ENCODE results near the gene ZFHX2. TPM values are rescaled to one million over a fixed set of nuclear protein-coding genes. Genes with fewer than 3 reads are reported as not detected.

The ZFHX2 gene
- total RNA-seq, 1 donor from 2014 or later = 9.9 TPM

GRCh38 chr14:23521785-23522640 lies 29.6 kb downstream of the ZFHX2 start:
- Mint-ChIP-seq H3K27me3 (ENCODE audit: low read depth) (no peaks in the 10 kb centered on the region), H3K4me3 (no peak overlapping the region), H3K27ac (ENCODE audit: unreplicated experiment) (no peak overlapping the region), H3K4me1 (no peaks in the 10 kb centered on the region), H3K36me3 (ENCODE audit: low read depth) (no peaks in the 10 kb centered on the region), H3K9me3 (no peaks in the 10 kb centered on the region)
- DNase-seq (ENCODE audit: low read depth, low spot score) = no peak
- TF ChIP-seq, protein P1, sequence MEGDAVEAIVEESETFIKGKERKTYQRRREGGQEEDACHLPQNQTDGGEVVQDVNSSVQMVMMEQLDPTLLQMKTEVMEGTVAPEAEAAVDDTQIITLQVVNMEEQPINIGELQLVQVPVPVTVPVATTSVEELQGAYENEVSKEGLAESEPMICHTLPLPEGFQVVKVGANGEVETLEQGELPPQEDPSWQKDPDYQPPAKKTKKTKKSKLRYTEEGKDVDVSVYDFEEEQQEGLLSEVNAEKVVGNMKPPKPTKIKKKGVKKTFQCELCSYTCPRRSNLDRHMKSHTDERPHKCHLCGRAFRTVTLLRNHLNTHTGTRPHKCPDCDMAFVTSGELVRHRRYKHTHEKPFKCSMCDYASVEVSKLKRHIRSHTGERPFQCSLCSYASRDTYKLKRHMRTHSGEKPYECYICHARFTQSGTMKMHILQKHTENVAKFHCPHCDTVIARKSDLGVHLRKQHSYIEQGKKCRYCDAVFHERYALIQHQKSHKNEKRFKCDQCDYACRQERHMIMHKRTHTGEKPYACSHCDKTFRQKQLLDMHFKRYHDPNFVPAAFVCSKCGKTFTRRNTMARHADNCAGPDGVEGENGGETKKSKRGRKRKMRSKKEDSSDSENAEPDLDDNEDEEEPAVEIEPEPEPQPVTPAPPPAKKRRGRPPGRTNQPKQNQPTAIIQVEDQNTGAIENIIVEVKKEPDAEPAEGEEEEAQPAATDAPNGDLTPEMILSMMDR (conservative IDR thresholded peaks at IDR 0.05) = no peak

DNA sequence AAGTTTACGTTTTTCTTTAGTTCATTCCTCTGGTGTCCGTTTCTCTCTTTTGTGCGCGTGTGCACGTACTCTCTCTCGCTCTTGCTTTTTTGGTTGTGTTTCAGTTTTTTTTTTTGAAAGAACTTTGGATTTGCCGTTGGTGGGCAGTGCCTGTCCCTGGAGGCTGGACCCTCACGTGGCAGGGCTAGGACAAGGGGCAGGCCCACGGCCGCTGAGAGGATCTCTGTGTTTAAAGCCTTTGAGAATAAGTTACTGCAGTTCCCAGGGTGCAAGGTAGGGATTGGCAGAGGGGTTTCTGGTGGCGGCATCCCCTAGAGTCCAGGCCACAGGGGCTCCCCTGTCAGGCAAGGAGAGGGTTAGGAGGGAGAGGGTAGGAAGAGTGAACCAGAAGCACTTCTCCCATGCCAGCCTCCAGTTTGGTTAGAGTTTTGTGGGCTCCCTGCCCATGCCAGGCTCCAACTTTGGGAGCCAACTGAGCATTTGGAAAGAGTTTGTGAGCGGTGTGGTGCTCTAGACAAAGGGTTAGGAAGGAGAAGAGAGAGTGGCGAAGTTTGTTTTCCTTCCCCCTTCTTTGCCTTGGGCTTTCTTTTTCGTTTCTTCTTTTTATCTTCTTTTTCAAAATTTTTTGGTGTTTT lies 30.5 kb downstream of the ZFHX2 start:
- no peak overlapping the region for H3K4me3 Mint-ChIP-seq
- no peak overlapping the region for H3K27ac Mint-ChIP-seq (ENCODE audit: unreplicated experiment)
- H3K9me3 Mint-ChIP-seq = no peaks in the 10 kb centered on the region
- H3K36me3 Mint-ChIP-seq (ENCODE audit: low read depth) = no peaks in the 10 kb centered on the region
- no peak for DNase-seq (ENCODE audit: low read depth, low spot score)
- H3K27me3 Mint-ChIP-seq (ENCODE audit: low read depth) = no peaks in the 10 kb centered on the region
- H3K4me1 Mint-ChIP-seq = no peaks in the 10 kb centered on the region
- TF ChIP-seq, protein P1 (conservative IDR thresholded peaks at IDR 0.05) = no peak

GRCh38 chr14:23518709-23519108 lies 32.9 kb downstream of the ZFHX2 start:
- Mint-ChIP-seq H3K9me3 (no peaks in the 10 kb centered on the region), H3K4me3 (no peak overlapping the region), H3K27me3 (ENCODE audit: low read depth) (no peaks in the 10 kb centered on the region), H3K36me3 (ENCODE audit: low read depth) (no peaks in the 10 kb centered on the region), H3K4me1 (no peaks in the 10 kb centered on the region), H3K27ac (ENCODE audit: unreplicated experiment) (no peak overlapping the region)
- TF ChIP-seq, protein P1 (conservative IDR thresholded peaks at IDR 0.05) = no peak
- DNase-seq (ENCODE audit: low read depth, low spot score) = no peak

DNA sequence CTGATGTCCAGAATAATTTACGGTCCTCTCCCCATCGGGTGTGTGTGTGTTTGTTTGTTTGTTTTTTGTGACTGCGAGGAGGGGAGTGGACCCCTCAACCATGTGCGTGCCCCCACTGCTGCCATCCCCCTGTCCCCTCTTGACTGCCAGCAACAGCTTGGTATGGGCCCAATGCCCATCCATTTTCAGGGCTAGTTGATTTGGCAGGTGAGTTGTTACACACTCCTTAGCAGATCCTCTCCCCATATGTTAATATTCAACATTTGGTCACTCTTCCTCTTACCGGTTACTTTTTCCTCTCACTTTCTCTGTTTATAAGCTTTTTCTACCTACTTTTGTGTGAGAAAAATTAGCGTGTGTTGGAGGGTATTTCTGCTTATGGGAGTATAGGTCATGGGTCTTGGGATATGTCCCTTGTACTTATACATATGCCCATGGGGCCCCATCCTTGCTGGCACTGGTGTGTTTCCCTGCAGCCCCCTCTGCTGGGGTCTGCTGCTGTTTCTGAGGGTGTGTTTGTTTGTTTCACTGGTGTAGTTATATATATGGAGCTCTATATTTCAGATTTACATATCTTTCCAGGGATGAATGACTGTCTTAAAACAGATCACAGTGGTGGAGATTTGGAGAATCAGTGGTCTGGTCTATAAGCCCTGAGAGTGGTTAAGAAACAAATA lies 33.8 kb downstream of the ZFHX2 start:
- Mint-ChIP-seq H3K4me1 (no peaks in the 10 kb centered on the region), H3K27me3 (ENCODE audit: low read depth) (no peaks in the 10 kb centered on the region), H3K4me3 (no peak overlapping the region), H3K36me3 (ENCODE audit: low read depth) (no peaks in the 10 kb centered on the region), H3K9me3 (no peaks in the 10 kb centered on the region), H3K27ac (ENCODE audit: unreplicated experiment) (no peak overlapping the region)
- TF ChIP-seq, protein P1 (conservative IDR thresholded peaks at IDR 0.05) = no peak
- DNase-seq (ENCODE audit: low read depth, low spot score) = no peak

GRCh38 chr14:23514644-23514957 lies 37.0 kb downstream of the ZFHX2 start:
- H3K27me3 Mint-ChIP-seq (ENCODE audit: low read depth) = no peaks in the 10 kb centered on the region
- DNase-seq (ENCODE audit: low read depth, low spot score) = no peak
- H3K4me1 Mint-ChIP-seq = no peaks in the 10 kb centered on the region
- H3K27ac Mint-ChIP-seq (ENCODE audit: unreplicated experiment) = no peak overlapping the region
- TF ChIP-seq, protein P1 (conservative IDR thresholded peaks at IDR 0.05) = no peak
- no peaks in the 10 kb centered on the region for H3K36me3 Mint-ChIP-seq (ENCODE audit: low read depth)
- no peaks in the 10 kb centered on the region for H3K9me3 Mint-ChIP-seq
- no peak overlapping the region for H3K4me3 Mint-ChIP-seq
